GM19452 (cell line): ENCODE data around the gene ERGIC3.
"Not testable (repeated sequence)": the region's sequence is repeated elsewhere in the genome, so short reads cannot be mapped to it uniquely, and the experiment has no call there.

Experiments
- ATAC-seq: cut with Tn5 transposase; IDR thresholded peaks from one replicate; pipeline ENCODE4 v1.9.1; 2021; ENCODE audit not compliant: unreplicated experiment

Gene ERGIC3

GRCh38 chr20:35517767-35518166 is 24.1 kb upstream of the ERGIC3 start:
- ATAC-seq: not testable (repeated sequence)

- no peak for ATAC-seq
Observed at GRCh38 chr20:35518955-35519354, 22.9 kb upstream of the ERGIC3 start.

GRCh38 chr20:35523298-35523888 is 18.5 kb upstream of the ERGIC3 start:
- ATAC-seq: no peak

GRCh38 chr20:35525639-35526038 is 16.2 kb upstream of the ERGIC3 start:
- no peak for ATAC-seq

GRCh38 chr20:35527122-35527769 is 14.6 kb upstream of the ERGIC3 start:
- ATAC-seq: no peak

GRCh38 chr20:35529552-35529951 is 12.3 kb upstream of the ERGIC3 start, which contains the start of gene C20orf173:
TSS of gene C20orf173 (minus strand) at chr20:35529652. CDS start at chr20:35529373, 279 bp downstream.
- ATAC-seq: no peak

GRCh38 chr20:35539756-35540212 is 2.1 kb upstream of the ERGIC3 start:
- ATAC-seq: no peak

- no peak for ATAC-seq
Observed at GRCh38 chr20:35541118-35541782, 628 bp upstream of the ERGIC3 start.

- ATAC-seq: no peak
Observed at GRCh38 chr20:35542990-35543389, 1.1 kb downstream of the ERGIC3 start.

- no peak for ATAC-seq
Observed at GRCh38 chr20:35544436-35544835, 2.6 kb downstream of the ERGIC3 start.

- not testable (repeated sequence) for ATAC-seq
Observed at GRCh38 chr20:35544941-35545340, 3.1 kb downstream of the ERGIC3 start.

- ATAC-seq: no peak
Observed at GRCh38 chr20:35546127-35546526, 4.2 kb downstream of the ERGIC3 start.

DNA sequence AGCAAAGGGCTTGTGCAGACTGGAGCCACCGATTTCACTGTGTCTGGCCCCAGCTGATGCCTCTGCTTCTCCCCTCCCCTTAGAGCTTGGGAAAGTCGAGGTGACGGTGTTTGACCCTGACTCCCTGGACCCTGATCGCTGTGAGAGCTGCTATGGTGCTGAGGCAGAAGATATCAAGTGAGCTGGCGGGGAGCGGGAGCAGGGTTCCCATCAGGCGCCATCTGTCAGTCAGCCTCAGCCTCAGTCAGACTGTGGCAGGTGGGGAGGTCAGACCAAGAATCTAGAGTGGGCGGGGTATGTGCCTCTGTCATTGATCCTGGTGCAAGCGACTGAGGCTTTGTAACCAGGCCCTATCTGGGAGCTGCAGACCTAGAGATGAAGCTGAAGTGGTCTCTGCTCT is 5.5 kb downstream of the ERGIC3 start:
- ATAC-seq: no peak

DNA sequence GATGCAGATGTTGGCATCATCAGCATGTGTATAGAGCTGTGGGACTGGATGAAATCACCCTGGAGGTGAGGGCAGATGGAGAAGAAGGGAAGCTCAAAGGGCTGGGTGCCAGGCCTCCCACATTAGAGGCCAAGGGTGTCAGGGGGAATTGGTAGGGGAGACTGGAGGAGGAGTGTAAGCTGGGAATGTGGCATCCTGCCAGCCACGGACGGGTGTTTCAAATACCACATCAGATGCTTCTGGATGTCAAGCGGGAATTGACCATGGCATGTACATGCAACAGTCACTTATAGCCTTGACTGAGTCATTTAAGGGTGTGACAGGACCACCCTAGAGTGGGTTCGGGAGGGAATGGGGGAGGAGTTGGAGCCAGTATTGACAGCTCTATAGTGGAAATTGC is 9.6 kb downstream of the ERGIC3 start:
- ATAC-seq: no peak

- ATAC-seq: no peak
Observed at GRCh38 chr20:35552914-35553313, 11.0 kb downstream of the ERGIC3 start.

- not testable (repeated sequence) for ATAC-seq
Observed at GRCh38 chr20:35555461-35555860, 13.6 kb downstream of the ERGIC3 start.

DNA sequence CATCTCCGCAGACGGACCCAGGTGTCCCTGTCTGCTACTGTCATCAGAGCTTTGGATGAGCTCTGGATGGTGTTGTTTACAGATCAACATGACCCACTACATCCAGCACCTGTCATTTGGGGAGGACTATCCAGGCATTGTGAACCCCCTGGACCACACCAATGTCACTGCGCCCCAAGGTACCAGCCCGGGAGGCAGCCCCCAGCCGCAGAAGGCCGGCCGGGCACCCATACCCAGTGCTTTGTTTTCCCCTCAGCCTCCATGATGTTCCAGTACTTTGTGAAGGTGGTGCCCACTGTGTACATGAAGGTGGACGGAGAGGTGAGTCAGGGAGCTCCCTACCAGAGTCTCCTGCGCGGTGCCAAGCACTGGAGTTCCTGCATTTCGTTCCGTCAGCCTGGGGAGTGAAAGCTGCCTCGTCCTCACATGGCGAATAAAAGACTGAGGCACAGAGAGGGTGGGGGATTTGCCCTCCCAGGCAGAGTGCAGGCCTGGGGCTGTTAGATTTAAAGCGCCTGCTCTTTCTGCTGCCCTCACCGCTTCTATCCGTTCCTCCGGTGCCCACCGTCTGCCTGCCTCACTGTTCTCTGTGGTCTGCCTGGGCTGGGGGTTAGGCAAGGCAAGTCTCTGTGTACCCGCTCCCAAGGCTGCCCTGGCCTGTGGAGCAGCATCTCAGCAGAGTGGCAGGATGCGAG is 14.2 kb downstream of the ERGIC3 start:
- no peak for ATAC-seq

- no peak for ATAC-seq
Observed at GRCh38 chr20:35556871-35557270, 15.0 kb downstream of the ERGIC3 start.

GRCh38 chr20:35558451-35558850 is 16.6 kb downstream of the ERGIC3 start:
- no peak for ATAC-seq

DNA sequence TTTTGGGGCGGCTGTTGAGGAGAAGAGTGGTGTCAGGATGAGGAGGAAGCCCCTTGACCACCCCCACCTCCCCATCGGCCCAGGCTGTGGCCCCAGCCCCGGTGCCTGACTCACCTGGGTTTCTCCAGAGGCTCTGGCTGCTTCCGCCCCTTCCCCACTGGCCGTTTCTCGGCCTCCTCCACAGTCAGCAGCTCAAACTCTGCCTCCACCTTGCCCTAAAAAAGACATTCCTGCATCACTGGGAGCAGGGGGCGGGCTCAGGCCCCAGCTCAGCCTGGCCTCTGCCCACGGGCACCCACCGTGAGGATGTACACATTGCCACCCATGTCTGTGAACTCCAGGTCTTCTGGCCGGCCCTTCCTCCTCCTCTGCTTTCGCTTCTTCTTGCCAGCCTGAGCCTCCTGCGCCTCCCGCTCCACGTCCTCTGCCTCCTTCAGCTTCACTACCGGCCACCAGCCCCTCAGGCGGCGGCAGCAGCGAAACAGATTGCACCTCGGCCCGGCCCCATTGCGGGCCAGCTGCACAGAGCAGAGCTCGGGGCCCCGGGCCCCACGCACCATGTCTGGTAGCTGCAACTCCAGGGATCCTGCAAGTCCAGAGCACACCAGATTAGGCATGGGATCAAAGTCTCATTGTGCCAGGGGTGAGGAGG is 17.3 kb downstream of the ERGIC3 start:
- ATAC-seq: no peak

DNA sequence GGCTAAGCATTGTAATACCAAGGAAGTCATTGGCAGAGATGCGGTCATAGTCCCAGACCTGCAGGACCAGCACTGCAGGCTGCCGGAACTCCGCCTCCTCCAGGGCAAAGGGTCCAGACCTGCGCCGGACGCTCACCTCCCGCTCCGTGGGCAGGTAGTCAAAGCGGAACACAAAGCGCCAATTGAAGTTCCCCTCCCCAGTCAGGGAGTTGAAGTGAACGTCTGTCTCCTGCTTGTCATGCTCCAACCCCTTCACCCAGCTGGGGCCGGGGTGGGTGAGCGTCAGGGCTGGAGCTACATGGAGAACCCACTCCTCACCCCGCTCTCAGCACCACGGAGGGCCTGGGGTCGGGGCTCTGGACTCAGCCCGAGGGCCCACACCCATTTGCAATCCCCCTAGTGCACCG is 18.2 kb downstream of the ERGIC3 start:
- no peak for ATAC-seq
